B cell (primary cell): ENCODE data around the gene KIF21A. TPM values are rescaled to one million over a fixed set of nuclear protein-coding genes. Genes with fewer than 3 reads are reported as not detected.

ENCODE experiments used
- ATAC-seq: fragments of 200-7000 bp; cut with Tn5 transposase; one replicate; pipeline ENCODE4 v1.10.0; 2021; ENCODE audit warnings: low read depth, mild to moderate bottlenecking, moderate number of reproducible peaks, moderate library complexity
- CTCF ChIA-PET: fragments of 350-600 bp; sonication (Branson Sonifier 250); formaldehyde crosslinking; loops from one replicate; lab custom pipeline; 2021; ENCODE audit warnings: antibody characterized with exemption, inconsistent platforms; lab: Charles Lee
- POLR2A ChIA-PET: fragments of 350-600 bp; sonication (Branson Sonifier 250); formaldehyde crosslinking; loops from one replicate; lab custom pipeline; 2021; ENCODE audit warnings: antibody characterized with exemption; lab: Charles Lee
- DNase-seq: peaks from one replicate; pipeline ENCODE4 v3.0.0; 2013
- H2AFZ ChIP-seq: 2 replicates; pipeline ENCODE4 v1.6.1; 2012; ENCODE audit warnings: mild to moderate bottlenecking, low read depth, low read length; ENCODE audit not compliant: insufficient read depth, poor library complexity, severe bottlenecking
- H3K27ac ChIP-seq, 2 donors: 1 replicate in 1 of 2; 2 replicates in 1 of 2; pipeline ENCODE4 v1.5.1; 2012 to 2013; ENCODE audit warnings: low read length in 2 of 2, mild to moderate bottlenecking in 2 of 2, moderate library complexity in 1 of 2
- H3K27me3 ChIP-seq, 4 experiments: fragments of 200-600 bp in 1 of 4; sonication (generic) in 1 of 4; replicated peaks in 1 of 4; 1 replicate in 2 of 4; 2 replicates in 2 of 4; pipeline versions ENCODE4 v1.6.1 to v1.7.0; 2013 to 2016; ENCODE audit warnings: low read length in 3 of 4, mild to moderate bottlenecking in 2 of 4, mixed read lengths in 1 of 4, moderate library complexity in 1 of 4; ENCODE audit not compliant: insufficient read depth in 4 of 4, control insufficient read depth in 3 of 4; ENCODE audit errors: control extremely low read depth in 1 of 4
- H3K36me3 ChIP-seq, 2 experiments: replicated peaks in 1 of 2; 1 replicate in 1 of 2; 2 replicates in 1 of 2; pipeline versions ENCODE4 v1.6.1 to v1.7.1; 2013; ENCODE audit warnings: low read length in 1 of 2; ENCODE audit not compliant: insufficient read depth in 2 of 2, control insufficient read depth in 1 of 2; ENCODE audit errors: control extremely low read depth in 1 of 2, extremely low read depth in 1 of 2
- H3K4me1 ChIP-seq, 2 donors: fragments of 200-600 bp in 1 of 2; sonication (generic) in 1 of 2; 1 replicate in 1 of 2; 2 replicates in 1 of 2; pipeline versions ENCODE4 v1.5.1 to v1.6.1; 2013 to 2017; ENCODE audit warnings: low read length in 2 of 2; ENCODE audit not compliant: control insufficient read depth in 2 of 2, insufficient read depth in 2 of 2
- H3K4me2 ChIP-seq: replicated peaks from 2 replicates; pipeline ENCODE3; 2012; ENCODE audit warnings: mild to moderate bottlenecking, low read depth, low read length; ENCODE audit not compliant: poor library complexity, severe bottlenecking
- H3K4me3 ChIP-seq, 5 experiments: fragments of 200-600 bp in 1 of 5; sonication (generic) in 1 of 5; 1 replicate in 3 of 5; 2 replicates in 2 of 5; pipeline versions ENCODE4 v1.5.1 to v1.7.0; 2011 to 2016; ENCODE audit warnings: low read length in 4 of 5, mild to moderate bottlenecking in 4 of 5, low read depth in 2 of 5, control low read depth in 1 of 5, moderate library complexity in 1 of 5; ENCODE audit not compliant: insufficient read depth in 1 of 5; ENCODE audit errors: control extremely low read depth in 1 of 5, extremely low read depth in 1 of 5
- H3K79me2 ChIP-seq: fragments of 200-600 bp; sonication (generic); one replicate; pipeline ENCODE4 v1.6.0; 2016; ENCODE audit warnings: low read length; ENCODE audit not compliant: control insufficient read depth, insufficient read depth
- H3K9ac ChIP-seq: fragments of 200-600 bp; sonication (generic); 2 replicates; pipeline ENCODE4 v1.6.1; 2017; ENCODE audit warnings: mild to moderate bottlenecking, low read length, moderate library complexity
- H3K9me3 ChIP-seq, 3 donors: one replicate each; pipeline versions ENCODE4 v1.6.1 to v1.7.1; 2013; ENCODE audit warnings: low read length in 2 of 3; ENCODE audit not compliant: control insufficient read depth in 2 of 3, insufficient read depth in 1 of 3; ENCODE audit errors: control extremely low read depth in 1 of 3
- H4K20me1 ChIP-seq: 2 replicates; pipeline ENCODE4 v1.6.0; 2012; ENCODE audit warnings: mild to moderate bottlenecking, low read length; ENCODE audit not compliant: insufficient read depth, control insufficient read depth, poor library complexity, severe bottlenecking
- H3K27ac Mint-ChIP-seq: one replicate; pipeline ENCODE4 v1.8.0; 2021; ENCODE audit warnings: mixed read lengths
- H3K27me3 Mint-ChIP-seq: one replicate; pipeline ENCODE4 v1.8.0; 2021; ENCODE audit warnings: mixed read lengths
- H3K4me1 Mint-ChIP-seq: one replicate; pipeline ENCODE4 v1.8.0; 2021; ENCODE audit warnings: mixed read lengths
- H3K4me3 Mint-ChIP-seq: one replicate; pipeline ENCODE4 v1.8.0; 2021; ENCODE audit warnings: mixed read lengths
- H3K9me3 Mint-ChIP-seq: one replicate; pipeline ENCODE4 v1.8.0; 2022; ENCODE audit warnings: mixed read lengths; ENCODE audit not compliant: insufficient read depth
- EZH2 ChIP-seq: IDR thresholded peaks from 2 replicates; pipeline ENCODE4 v1.6.1; 2012; ENCODE audit warnings: borderline replicate concordance, low read depth, mild to moderate bottlenecking, moderate library complexity, low read length; ENCODE audit not compliant: insufficient read depth, poor library complexity, severe bottlenecking
- WGBS: methylation state at CpG from one replicate; pipeline ENCODE4 v1.1.5; 2013; ENCODE audit warnings: missing lambda C conversion rate; ENCODE audit not compliant: insufficient coverage; 5-methylcytosine and 5-hydroxymethylcytosine counted together
- intact Hi-C: fragments of 100-400 bp; cut with micrococcal nuclease; formaldehyde crosslinking; loops from one replicate; pipeline ENCODE4 v1.10.0; 2022
- polyA plus RNA-seq: library from polyadenylated mRNA; depleted of rRNA; stranded (reverse); fragments of >200 nt; gene quantifications from 2 replicates; pipeline ENCODE4 v1.2.3, GENCODE V29; 2012
- total RNA-seq, 2 donors: library from RNA; stranded (reverse); fragments of 120-200 nt in 1 of 2; gene quantifications; 1 replicate in 1 of 2; 2 replicates in 1 of 2; pipeline versions ENCODE4 v1.2.3 to v1.2.4, GENCODE V29; 2013 to 2022
- TF ChIP-seq, protein P1 (sequence below): fragments of 200-600 bp; IDR thresholded peaks from one replicate; pipeline ENCODE4 v1.8.0; 2022; ENCODE audit warnings: antibody characterized with exemption, mild to moderate bottlenecking

KIF21A gene
- total and polyA plus RNA-seq, 2 donors (not counting 1 experiment from before 2014, with no cell fraction given) = 0.33 to 2.2 TPM

DNA sequence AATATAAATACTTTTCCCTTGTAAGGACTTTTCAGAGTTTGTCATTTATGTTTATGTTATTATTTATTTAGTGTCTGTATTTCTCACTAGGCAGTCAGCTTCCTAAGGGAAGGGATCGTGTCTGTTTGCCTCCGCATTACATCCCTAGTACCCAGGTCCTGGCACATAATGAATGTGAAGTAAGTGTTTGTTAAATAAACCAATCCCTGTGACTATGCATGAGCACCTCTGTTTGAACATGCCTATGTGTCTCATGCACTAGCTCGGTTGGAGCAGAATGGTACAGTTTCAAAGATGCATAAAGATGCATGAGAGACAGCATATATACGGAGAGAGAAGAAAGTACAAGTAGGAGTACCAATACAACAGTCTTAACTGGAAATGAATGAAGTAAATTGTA, 99.3 kb downstream of the KIF21A start:
- Histone ChIP-seq H2AFZ (no peak overlapping the region), H3K79me2 (no peaks in the 10 kb centered on the region), H3K4me2 (no peak overlapping the region), H3K9me3 (no peaks in the 10 kb centered on the region), H3K27me3 (no peaks in the 10 kb centered on the region), H4K20me1 (no peaks in the 10 kb centered on the region), H3K4me1 (no peaks in the 10 kb centered on the region), H3K4me3 (no peak overlapping the region), H3K27ac (no peak overlapping the region), H3K9ac (no peak overlapping the region), H3K36me3 (no peaks in the 10 kb centered on the region)
- no peak for ATAC-seq
- H3K27ac Mint-ChIP-seq = no peak overlapping the region
- WGBS = 98% methylated on average over 4 of the region's 4 CpGs
- H3K4me3 Mint-ChIP-seq = no peak overlapping the region
- ChIA-PET POLR2A (no interaction called here), CTCF (no interaction called here)
- TF ChIP-seq, protein P1, sequence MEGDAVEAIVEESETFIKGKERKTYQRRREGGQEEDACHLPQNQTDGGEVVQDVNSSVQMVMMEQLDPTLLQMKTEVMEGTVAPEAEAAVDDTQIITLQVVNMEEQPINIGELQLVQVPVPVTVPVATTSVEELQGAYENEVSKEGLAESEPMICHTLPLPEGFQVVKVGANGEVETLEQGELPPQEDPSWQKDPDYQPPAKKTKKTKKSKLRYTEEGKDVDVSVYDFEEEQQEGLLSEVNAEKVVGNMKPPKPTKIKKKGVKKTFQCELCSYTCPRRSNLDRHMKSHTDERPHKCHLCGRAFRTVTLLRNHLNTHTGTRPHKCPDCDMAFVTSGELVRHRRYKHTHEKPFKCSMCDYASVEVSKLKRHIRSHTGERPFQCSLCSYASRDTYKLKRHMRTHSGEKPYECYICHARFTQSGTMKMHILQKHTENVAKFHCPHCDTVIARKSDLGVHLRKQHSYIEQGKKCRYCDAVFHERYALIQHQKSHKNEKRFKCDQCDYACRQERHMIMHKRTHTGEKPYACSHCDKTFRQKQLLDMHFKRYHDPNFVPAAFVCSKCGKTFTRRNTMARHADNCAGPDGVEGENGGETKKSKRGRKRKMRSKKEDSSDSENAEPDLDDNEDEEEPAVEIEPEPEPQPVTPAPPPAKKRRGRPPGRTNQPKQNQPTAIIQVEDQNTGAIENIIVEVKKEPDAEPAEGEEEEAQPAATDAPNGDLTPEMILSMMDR = no peak
- TF ChIP-seq EZH2 = no peak
- no peaks in the 10 kb centered on the region for H3K9me3 Mint-ChIP-seq
- H3K4me1 Mint-ChIP-seq = no peaks in the 10 kb centered on the region
- no peak for DNase-seq
- intact Hi-C loops = no loop called here
- H3K27me3 Mint-ChIP-seq = no peaks in the 10 kb centered on the region

DNA sequence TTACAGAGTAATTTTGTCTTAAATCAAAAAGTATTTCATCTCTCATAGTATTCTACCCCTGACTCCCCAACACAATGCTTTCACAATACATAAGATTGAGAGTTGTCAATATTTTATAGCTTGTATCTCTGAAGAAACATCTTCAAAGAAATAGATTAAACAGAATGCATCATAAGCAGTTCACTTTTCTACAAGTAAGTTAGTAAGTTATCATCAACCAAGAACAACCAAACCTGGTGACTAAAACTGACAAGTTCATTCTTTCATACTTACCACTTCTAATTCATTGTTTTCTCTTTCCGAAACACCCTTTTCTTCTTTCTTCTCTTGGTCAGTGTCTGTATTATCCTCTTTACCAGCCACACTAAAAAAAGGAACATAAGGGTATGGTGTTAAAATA, 101.2 kb downstream of the KIF21A start:
- intact Hi-C loops = no loop called here
- CTCF ChIA-PET = no interaction called here

More for the DNA sequence above, 101.2 kb downstream of the KIF21A start:
- WGBS = no CpG with 5 or more reads among the region's 1 CpG
- Histone ChIP-seq H3K9ac (no peak overlapping the region), H2AFZ (no peak overlapping the region), H3K4me3 (no peak overlapping the region), H3K9me3 (no peaks in the 10 kb centered on the region), H3K4me1 (no peaks in the 10 kb centered on the region), H3K27ac (no peak overlapping the region), H4K20me1 (no peaks in the 10 kb centered on the region), H3K36me3 (no peaks in the 10 kb centered on the region), H3K79me2 (no peaks in the 10 kb centered on the region), H3K27me3 (no peaks in the 10 kb centered on the region), H3K4me2 (no peak overlapping the region)
- DNase-seq (no peak), ATAC-seq (no peak)
- Mint-ChIP-seq H3K27me3 (no peaks in the 10 kb centered on the region), H3K4me1 (no peaks in the 10 kb centered on the region), H3K27ac (no peak overlapping the region), H3K9me3 (no peaks in the 10 kb centered on the region), H3K4me3 (no peak overlapping the region)
- TF ChIP-seq, protein P1 = no peak
- POLR2A ChIA-PET = no interaction called here
